ENCODE data around the gene LSM8.

Gene LSM8

DNA sequence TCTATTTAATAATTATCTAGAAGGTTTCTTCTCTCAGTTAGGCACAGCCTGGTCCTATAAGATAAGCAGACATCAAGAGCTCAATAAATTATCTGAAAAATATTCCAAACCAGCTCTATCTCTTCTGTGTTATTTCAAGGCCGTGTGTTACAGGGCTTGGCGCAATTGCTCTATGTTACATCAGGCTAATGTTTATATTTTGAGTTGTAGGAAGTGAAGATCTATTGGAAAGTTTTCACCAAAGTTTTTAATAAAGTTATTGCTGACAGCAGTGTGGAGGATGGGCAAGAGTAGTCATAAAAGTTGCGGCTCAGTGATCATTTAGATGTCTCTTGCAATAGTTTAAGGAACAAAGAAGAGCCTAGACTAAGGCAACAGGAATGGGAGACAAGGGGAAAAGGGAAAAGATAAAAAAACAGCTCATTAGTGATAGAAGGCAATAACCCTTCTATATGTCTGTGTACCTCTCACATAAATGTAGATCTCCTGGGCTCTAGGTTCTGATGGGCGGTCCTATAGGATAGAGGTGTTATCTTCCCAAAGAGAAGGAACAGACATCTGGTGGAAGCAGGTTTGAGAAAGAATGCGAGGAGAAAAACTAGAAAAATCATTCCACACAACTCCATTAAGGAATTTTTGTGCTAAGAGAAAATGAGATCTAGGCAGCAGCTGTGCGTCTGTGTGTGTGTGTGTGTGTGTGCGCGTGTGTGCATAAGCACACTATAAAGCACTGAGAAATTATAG, 34.6 kb downstream of the LSM8 start:
- TF ChIP-seq, protein P1, sequence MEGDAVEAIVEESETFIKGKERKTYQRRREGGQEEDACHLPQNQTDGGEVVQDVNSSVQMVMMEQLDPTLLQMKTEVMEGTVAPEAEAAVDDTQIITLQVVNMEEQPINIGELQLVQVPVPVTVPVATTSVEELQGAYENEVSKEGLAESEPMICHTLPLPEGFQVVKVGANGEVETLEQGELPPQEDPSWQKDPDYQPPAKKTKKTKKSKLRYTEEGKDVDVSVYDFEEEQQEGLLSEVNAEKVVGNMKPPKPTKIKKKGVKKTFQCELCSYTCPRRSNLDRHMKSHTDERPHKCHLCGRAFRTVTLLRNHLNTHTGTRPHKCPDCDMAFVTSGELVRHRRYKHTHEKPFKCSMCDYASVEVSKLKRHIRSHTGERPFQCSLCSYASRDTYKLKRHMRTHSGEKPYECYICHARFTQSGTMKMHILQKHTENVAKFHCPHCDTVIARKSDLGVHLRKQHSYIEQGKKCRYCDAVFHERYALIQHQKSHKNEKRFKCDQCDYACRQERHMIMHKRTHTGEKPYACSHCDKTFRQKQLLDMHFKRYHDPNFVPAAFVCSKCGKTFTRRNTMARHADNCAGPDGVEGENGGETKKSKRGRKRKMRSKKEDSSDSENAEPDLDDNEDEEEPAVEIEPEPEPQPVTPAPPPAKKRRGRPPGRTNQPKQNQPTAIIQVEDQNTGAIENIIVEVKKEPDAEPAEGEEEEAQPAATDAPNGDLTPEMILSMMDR (IDR thresholded peaks at IDR 0.05; ENCODE audit: insufficient read depth, low read length, missing control alignments) = no peak
- no peak for DNase-seq (ENCODE audit: low read depth, low spot score)
- ChIA-PET POLR2A (no interaction called here), CTCF (no interaction called here)
- no peak overlapping the region for H3K4me3 ChIP-seq (ENCODE audit: low read depth, low read length)

- ChIA-PET CTCF (no interaction called here), POLR2A (no interaction called here)
- DNase-seq (ENCODE audit: low read depth, low spot score) = no peak
- H3K4me3 ChIP-seq (ENCODE audit: low read depth, low read length) = no peak overlapping the region
- TF ChIP-seq, protein P1 (IDR thresholded peaks at IDR 0.05; ENCODE audit: insufficient read depth, low read length, missing control alignments) = no peak
These were observed 35.2 kb downstream of the LSM8 start for GRCh38 chr7:118219157-118219512.

DNA sequence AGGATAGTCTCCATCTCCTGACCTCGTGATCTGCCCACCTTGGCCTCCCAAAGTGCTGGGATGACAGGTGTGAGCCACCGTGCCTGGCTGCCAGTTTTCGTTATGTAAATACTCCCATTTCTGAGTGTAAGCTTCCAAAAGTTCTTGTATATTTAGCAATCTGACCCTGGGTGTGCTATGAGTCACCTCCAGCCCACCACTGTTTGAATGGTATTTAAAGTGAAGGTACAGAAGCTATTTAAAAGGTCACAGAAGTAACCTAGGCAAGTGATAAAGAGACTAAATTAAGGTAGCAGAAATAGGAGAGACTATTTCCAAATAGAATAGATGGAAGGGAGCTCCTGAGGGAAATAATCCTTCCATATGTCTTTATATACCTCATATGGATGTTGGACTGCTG, 36.6 kb downstream of the LSM8 start:
- TF ChIP-seq, protein P1 (IDR thresholded peaks at IDR 0.05; ENCODE audit: insufficient read depth, low read length, missing control alignments) = no peak
- no peak for DNase-seq (ENCODE audit: low read depth, low spot score)
- CTCF ChIA-PET = interaction anchor here (0.5 to 1.5 kb wide), 2 partner anchors 24 to 497 kb away, joined by 3 to 4 read pairs; no protein-coding TSS in a partner anchor
- H3K4me3 ChIP-seq (ENCODE audit: low read depth, low read length) = no peak overlapping the region
- POLR2A ChIA-PET = no interaction called here

GRCh38 chr7:118222591-118222990, 38.6 kb downstream of the LSM8 start:
- no peak overlapping the region for H3K4me3 ChIP-seq (ENCODE audit: low read depth, low read length)
- TF ChIP-seq, protein P1 (IDR thresholded peaks at IDR 0.05; ENCODE audit: insufficient read depth, low read length, missing control alignments) = no peak
- DNase-seq (ENCODE audit: low read depth, low spot score) = no peak
- ChIA-PET POLR2A (no interaction called here), CTCF (no interaction called here)

DNA sequence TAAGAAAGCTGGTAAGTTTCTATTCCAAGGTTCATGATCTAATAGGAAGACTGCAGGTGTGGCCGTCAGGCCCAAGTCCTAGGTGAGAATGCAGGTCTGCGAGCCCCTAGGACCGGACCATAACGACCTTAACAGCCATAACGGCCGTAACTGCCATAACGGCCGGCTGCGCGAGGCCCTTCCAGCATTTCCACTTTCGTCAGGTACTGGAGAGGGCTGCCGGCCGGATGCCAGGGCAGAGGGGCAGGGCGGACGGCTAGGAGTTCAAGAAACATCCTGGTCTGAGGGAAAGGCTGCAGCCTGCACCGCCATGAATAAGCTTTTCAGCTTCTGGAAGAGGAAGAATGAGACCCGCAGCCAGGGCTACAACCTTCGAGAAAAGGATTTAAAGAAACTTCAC, 40.6 kb downstream of the LSM8 start, which contains the start of gene ANKRD7:
TSS of gene ANKRD7 (plus strand) at position 184 of the 400 bp plus-strand sequence. CDS start at position 311, 127 bp downstream.
- POLR2A ChIA-PET = no interaction called here
- CTCF ChIA-PET = no interaction called here
- TF ChIP-seq, protein P1 (IDR thresholded peaks at IDR 0.05; ENCODE audit: insufficient read depth, low read length, missing control alignments) = no peak
- DNase-seq (ENCODE audit: low read depth, low spot score) = no peak
- H3K4me3 ChIP-seq (ENCODE audit: low read depth, low read length) = no peak within 1 kb of the TSS

- ChIA-PET POLR2A (no interaction called here), CTCF (interaction anchor here (1.1 kb wide), 1 partner anchor 37 kb away, joined by 3 read pairs; no protein-coding TSS in a partner anchor)
- no peak for DNase-seq (ENCODE audit: low read depth, low spot score)
- TF ChIP-seq, protein P1 (IDR thresholded peaks at IDR 0.05; ENCODE audit: insufficient read depth, low read length, missing control alignments) = no peak
- no peak overlapping the region for H3K4me3 ChIP-seq (ENCODE audit: low read depth, low read length)
These were observed 48.9 kb downstream of the LSM8 start for GRCh38 chr7:118232837-118233236.

All from AG04449 (cell line).